ENCODE measurements around the gene SCCPDH. TPM values are rescaled to one million over a fixed set of nuclear protein-coding genes. Genes with fewer than 3 reads are reported as not detected.

SCCPDH gene
- total and polyA plus RNA-seq, 2 of the 13 experiments (the other 11 are each of a cell fraction or from before 2014, with no cell fraction given) = 36.7 to 62.3 TPM

DNA sequence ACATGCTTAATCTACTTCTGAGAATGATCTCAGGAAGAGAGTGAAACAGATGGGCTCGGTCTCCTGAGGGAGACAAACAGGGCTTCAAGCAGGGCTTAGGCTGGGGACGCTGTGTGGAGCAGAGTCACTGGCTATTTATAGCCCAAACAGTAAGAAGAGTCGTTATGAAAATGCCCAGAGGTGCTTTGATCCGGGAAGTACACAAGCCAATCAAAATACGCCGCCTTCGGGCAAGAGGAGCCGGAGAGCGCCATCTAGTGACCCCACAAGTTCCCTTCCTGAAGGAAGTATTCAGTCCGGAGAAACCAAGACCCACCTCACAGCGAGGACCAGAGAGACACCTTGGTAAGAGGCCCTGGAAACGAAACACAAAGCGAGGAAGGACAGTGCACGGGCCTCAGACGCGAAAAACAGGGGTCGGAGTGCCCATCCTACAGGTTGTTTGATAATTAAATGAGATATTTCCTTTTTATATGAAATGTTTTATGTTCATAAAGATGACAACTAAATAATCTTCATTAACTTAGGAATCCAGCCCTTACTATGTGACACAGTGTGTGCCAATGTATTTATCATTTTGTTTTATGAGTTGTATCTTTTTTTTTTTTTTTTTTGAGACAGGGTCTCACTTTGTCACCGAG is 25.0 kb upstream of the SCCPDH start (continued):
- TF ChIP-seq, protein P1, sequence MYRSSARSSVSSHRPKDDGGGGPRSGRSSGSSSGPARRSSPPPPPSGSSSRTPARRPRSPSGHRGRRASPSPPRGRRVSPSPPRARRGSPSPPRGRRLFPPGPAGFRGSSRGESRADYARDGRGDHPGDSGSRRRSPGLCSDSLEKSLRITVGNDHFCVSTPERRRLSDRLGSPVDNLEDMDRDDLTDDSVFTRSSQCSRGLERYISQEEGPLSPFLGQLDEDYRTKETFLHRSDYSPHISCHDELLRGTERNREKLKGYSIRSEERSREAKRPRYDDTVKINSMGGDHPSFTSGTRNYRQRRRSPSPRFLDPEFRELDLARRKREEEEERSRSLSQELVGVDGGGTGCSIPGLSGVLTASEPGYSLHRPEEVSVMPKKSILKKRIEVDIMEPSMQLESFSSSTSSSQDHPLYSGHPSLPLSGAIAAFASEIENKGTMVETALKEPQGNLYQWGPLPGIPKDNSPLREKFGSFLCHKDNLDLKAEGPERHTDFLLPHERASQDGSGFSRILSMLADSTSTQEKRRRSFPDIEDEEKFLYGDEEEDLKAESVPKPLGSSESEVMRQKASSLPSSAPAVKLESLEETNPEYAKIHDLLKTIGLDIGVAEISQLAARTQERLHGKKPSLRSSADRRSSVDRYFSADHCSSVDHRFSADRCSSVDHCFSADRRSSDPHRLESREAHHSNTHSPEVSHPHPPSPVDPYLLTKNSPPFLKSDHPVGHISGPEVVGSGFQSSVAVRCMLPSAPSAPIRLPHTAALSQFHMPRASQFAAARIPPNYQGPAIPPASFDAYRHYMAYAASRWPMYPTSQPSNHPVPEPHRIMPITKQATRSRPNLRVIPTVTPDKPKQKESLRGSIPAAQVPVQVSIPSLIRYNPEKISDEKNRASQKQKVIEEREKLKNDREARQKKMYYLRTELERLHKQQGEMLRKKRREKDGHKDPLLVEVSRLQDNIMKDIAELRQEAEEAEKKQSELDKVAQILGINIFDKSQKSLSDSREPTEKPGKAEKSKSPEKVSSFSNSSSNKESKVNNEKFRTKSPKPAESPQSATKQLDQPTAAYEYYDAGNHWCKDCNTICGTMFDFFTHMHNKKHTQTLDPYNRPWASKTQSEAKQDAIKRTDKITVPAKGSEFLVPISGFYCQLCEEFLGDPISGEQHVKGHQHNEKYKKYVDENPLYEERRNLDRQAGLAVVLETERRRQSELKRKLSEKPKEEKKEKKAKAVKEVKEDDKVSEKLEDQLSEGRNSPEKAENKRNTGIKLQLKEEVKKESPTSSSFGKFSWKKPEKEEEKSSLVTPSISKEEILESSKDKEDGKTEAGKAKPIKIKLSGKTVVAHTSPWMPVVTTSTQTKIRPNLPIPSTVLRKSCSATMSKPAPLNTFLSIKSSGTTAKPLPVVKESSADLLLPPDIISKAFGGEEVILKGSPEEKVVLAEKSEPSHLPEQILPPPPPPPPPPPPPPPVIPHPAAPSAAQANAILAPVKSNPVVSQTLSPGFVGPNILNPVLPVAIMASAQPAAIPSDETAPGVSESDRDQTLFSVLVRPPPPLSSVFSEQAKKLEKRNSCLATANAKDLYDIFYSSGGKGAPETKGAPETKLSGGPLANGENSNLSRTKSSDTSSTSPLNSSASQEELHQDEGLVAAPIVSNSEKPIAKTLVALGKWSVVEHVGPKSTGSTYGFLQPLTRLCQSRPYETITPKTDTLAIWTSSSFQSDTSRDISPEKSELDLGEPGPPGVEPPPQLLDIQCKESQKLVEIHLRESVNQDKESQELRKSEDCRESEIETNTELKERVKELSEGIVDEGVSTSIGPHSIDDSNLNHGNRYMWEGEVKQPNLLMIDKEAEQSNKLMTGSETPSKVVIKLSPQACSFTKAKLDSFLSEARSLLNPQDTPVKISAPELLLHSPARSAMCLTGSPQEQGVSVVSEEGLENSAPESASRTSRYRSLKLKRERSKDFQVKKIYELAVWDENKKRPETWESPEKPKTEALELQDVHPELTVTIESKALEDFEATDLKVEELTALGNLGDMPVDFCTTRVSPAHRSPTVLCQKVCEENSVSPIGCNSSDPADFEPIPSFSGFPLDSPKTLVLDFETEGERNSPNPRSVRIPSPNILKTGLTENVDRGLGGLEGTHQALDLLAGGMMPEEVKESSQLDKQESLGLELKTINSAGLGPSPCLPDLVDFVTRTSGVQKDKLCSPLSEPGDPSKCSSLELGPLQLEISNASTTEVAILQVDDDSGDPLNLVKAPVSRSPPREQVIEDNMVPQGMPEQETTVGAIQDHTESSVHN (CRISPR knock-in tag; IDR thresholded peaks at IDR 0.05) = no peak
- TF ChIP-seq ADNP (CRISPR knock-in tag; IDR thresholded peaks at IDR 0.05) = no peak
- no peak for TF ChIP-seq ZNF772 (CRISPR knock-in tag; IDR thresholded peaks at IDR 0.05)
- TF ChIP-seq, protein P2, sequence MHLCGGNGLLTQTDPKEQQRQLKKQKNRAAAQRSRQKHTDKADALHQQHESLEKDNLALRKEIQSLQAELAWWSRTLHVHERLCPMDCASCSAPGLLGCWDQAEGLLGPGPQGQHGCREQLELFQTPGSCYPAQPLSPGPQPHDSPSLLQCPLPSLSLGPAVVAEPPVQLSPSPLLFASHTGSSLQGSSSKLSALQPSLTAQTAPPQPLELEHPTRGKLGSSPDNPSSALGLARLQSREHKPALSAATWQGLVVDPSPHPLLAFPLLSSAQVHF (CRISPR knock-in tag; IDR thresholded peaks at IDR 0.05) = no peak
- TF ChIP-seq NAIF1 (CRISPR knock-in tag; IDR thresholded peaks at IDR 0.05; ENCODE audit: borderline replicate concordance) = no peak
- TF ChIP-seq ZNF761 (CRISPR knock-in tag; conservative IDR thresholded peaks at IDR 0.05) = no peak
- no peak for TF ChIP-seq ZNF577 (CRISPR knock-in tag; IDR thresholded peaks at IDR 0.05; ENCODE audit: borderline replicate concordance, low read depth)
- TF ChIP-seq KDM5A (IDR thresholded peaks at IDR 0.05; ENCODE audit: borderline replicate concordance, low read length) = no peak
- TF ChIP-seq, protein P3, sequence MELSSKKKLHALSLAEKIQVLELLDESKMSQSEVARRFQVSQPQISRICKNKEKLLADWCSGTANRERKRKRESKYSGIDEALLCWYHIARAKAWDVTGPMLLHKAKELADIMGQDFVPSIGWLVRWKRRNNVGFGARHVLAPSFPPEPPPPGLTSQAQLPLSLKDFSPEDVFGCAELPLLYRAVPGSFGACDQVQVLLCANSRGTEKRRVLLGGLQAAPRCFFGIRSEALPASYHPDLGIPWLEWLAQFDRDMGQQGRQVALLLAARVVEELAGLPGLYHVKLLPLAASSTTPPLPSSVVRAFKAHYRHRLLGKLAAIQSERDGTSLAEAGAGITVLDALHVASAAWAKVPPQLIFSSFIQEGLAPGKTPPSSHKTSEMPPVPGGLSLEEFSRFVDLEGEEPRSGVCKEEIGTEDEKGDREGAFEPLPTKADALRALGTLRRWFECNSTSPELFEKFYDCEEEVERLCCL (CRISPR knock-in tag; IDR thresholded peaks at IDR 0.05; ENCODE audit: borderline replicate concordance) = no peak
- no peak for TF ChIP-seq CCDC6 (CRISPR knock-in tag; IDR thresholded peaks at IDR 0.05)
- no peak for TF ChIP-seq ZBTB3 (CRISPR knock-in tag; IDR thresholded peaks at IDR 0.05; ENCODE audit: borderline replicate concordance, low read depth)
- peak; percentile 67 for TF ChIP-seq STAG1 (CRISPR knock-in tag; IDR thresholded peaks at IDR 0.05)
- TF ChIP-seq, protein P4, sequence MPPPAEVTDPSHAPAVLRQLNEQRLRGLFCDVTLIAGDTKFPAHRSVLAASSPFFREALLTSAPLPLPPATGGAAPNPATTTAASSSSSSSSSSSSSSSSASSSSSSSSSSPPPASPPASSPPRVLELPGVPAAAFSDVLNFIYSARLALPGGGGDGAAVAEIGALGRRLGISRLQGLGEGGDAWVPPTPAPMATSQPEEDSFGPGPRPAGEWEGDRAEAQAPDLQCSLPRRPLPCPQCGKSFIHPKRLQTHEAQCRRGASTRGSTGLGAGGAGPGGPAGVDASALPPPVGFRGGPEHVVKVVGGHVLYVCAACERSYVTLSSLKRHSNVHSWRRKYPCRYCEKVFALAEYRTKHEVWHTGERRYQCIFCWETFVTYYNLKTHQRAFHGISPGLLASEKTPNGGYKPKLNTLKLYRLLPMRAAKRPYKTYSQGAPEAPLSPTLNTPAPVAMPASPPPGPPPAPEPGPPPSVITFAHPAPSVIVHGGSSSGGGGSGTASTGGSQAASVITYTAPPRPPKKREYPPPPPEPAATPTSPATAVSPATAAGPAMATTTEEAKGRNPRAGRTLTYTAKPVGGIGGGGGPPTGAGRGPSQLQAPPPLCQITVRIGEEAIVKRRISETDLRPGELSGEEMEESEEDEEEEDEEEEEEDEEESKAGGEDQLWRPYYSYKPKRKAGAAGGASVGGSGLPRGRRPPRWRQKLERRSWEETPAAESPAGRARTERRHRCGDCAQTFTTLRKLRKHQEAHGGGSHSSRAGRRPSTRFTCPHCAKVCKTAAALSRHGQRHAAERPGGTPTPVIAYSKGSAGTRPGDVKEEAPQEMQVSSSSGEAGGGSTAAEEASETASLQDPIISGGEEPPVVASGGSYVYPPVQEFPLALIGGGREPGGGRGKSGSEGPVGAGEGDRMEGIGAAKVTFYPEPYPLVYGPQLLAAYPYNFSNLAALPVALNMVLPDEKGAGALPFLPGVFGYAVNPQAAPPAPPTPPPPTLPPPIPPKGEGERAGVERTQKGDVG (CRISPR knock-in tag; IDR thresholded peaks at IDR 0.05; ENCODE audit: borderline replicate concordance) = no peak
- TF ChIP-seq, protein P5, sequence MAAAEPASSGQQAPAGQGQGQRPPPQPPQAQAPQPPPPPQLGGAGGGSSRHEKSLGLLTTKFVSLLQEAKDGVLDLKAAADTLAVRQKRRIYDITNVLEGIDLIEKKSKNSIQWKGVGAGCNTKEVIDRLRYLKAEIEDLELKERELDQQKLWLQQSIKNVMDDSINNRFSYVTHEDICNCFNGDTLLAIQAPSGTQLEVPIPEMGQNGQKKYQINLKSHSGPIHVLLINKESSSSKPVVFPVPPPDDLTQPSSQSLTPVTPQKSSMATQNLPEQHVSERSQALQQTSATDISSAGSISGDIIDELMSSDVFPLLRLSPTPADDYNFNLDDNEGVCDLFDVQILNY (CRISPR knock-in tag; conservative IDR thresholded peaks at IDR 0.05) = no peak

All from HepG2 (cell line).